OCI-LY3 (cell line): ENCODE data around the gene SLC25A44.

Experiments used
- H2AFZ ChIP-seq: fragments of 200-600, 300-600 bp; shearing (Covaris generic); 2 replicates; pipeline ENCODE4 v1.6.0; 2014; ENCODE audit warnings: antibody characterized with exemption, low read depth, low read length
- H3K27ac ChIP-seq: fragments of 200-600, 300-600 bp; sonication (generic); 2 replicates; pipeline ENCODE4 v1.5.1; 2014; ENCODE audit warnings: mild to moderate bottlenecking, low read length, moderate library complexity, mixed read lengths
- H3K27me3 ChIP-seq: fragments of 200-600, 300-600 bp; sonication (generic); 2 replicates; pipeline ENCODE4 v1.6.1; 2014; ENCODE audit warnings: low read depth, low read length, mixed read lengths
- H3K36me3 ChIP-seq: fragments of 200-600, 300-600 bp; sonication (generic); replicated peaks from 2 replicates; pipeline ENCODE3; 2014; ENCODE audit warnings: low read depth, low read length, mixed read lengths
- H3K4me1 ChIP-seq: fragments of 300-600, 200-600 bp; sonication (generic); 2 replicates; pipeline ENCODE4 v1.6.1; 2014; ENCODE audit warnings: low read length, mixed read lengths
- H3K4me2 ChIP-seq: fragments of 200-600, 300-600 bp; sonication (generic); 2 replicates; pipeline ENCODE4 v1.6.1; 2014; ENCODE audit warnings: low read length, mixed read lengths
- H3K4me3 ChIP-seq: fragments of 300-600, 200-600 bp; sonication (generic); 2 replicates; pipeline ENCODE4 v1.5.1; 2014; ENCODE audit warnings: antibody characterized with exemption, mild to moderate bottlenecking, low read length, moderate library complexity
- H3K79me2 ChIP-seq: fragments of 300-600, 200-600 bp; shearing (Covaris generic); 2 replicates; pipeline ENCODE4 v1.6.1; 2014; ENCODE audit warnings: mild to moderate bottlenecking, low read length, mixed read lengths
- H3K9ac ChIP-seq: fragments of 300-600, 200-600 bp; shearing (Covaris generic); 2 replicates; pipeline ENCODE4 v1.6.0; 2014; ENCODE audit warnings: mild to moderate bottlenecking, low read length, moderate library complexity
- H3K9me3 ChIP-seq: fragments of 200-600, 300-600 bp; shearing (Covaris generic); 2 replicates; pipeline ENCODE4 v1.6.1; 2014; ENCODE audit warnings: low read length, mixed read lengths; ENCODE audit not compliant: insufficient read depth
- H4K20me1 ChIP-seq: fragments of 200-600, 300-600 bp; sonication (generic); 2 replicates; pipeline ENCODE4 v1.6.1; 2016; ENCODE audit warnings: low read length, mixed read lengths; ENCODE audit not compliant: insufficient read depth
- CTCF ChIP-seq: fragments of 200-600, 300-600 bp; sonication (generic); IDR thresholded peaks from 2 replicates; pipeline ENCODE4 v1.5.1; 2014; ENCODE audit warnings: antibody characterized with exemption, low read length, low read depth
- EZH2phosphoT487 ChIP-seq: fragments of 200-600 bp; shearing (Covaris generic); IDR thresholded peaks from 2 replicates; pipeline ENCODE4 v1.6.1; 2018; ENCODE audit warnings: antibody characterized with exemption, mixed run types, low read depth

Gene SLC25A44

DNA sequence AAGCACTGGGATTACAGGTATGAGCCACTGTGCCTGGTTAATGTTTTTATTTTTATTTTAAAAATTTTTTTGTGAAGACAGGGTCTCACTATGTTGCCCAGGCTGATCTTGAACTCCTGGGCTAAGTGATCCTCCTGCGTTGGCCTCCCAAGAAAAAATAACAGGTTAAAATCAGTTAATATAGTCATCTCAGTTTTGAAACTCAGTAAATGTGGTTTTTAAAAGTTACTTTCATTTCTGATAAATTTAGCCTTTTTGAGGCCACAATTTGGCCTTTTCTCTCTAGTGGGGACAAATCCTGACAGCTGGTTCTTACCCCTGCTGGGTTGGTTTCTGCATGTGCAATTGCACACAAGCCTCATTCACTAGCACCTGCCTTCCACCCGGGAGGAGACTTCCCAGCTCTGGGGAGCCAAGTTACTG is 32.2 kb downstream of the SLC25A44 start:
- Histone ChIP-seq H3K9ac (no peak overlapping the region), H3K36me3 (peaks cover 27% of the 10 kb centered on the region), H3K79me2 (no peaks in the 10 kb centered on the region), H3K9me3 (no peaks in the 10 kb centered on the region), H3K4me1 (peaks cover 25% of the 10 kb centered on the region), H3K4me2 (peak overlapping the region; percentile 36), H2AFZ (no peak overlapping the region), H3K4me3 (no peak overlapping the region), H3K27me3 (no peaks in the 10 kb centered on the region), H4K20me1 (0 out of 2 replicates have a peak, but pooled peaks cover 6% of the 10 kb centered on the region), H3K27ac (peak overlapping the region; percentile 80)
- TF ChIP-seq EZH2phosphoT487 (no peak), CTCF (no peak)

GRCh38 chr1:156226782-156227181 is 32.9 kb downstream of the SLC25A44 start:
- H2AFZ ChIP-seq = no peak overlapping the region
- peak overlapping the region; percentile 36 for H3K4me2 ChIP-seq
- H3K4me1 ChIP-seq = peaks cover 25% of the 10 kb centered on the region
- peak overlapping the region; percentile 9; the same call in 1 of the 2 replicates for H3K9ac ChIP-seq
- no peak for TF ChIP-seq EZH2phosphoT487
- TF ChIP-seq CTCF = no peak
- peaks cover 21% of the 10 kb centered on the region for H3K36me3 ChIP-seq
- no peaks in the 10 kb centered on the region for H3K27me3 ChIP-seq
- peak overlapping the region; percentile 80 for H3K27ac ChIP-seq
- H3K79me2 ChIP-seq = no peaks in the 10 kb centered on the region
- no peaks in the 10 kb centered on the region for H3K9me3 ChIP-seq
- peaks cover 8% of the 10 kb centered on the region; the same call in 1 of the 2 replicates for H4K20me1 ChIP-seq
- H3K4me3 ChIP-seq = peak overlapping the region; percentile 8; the same call in 1 of the 2 replicates

GRCh38 chr1:156228501-156228900 is 34.6 kb downstream of the SLC25A44 start:
- no peak overlapping the region for H2AFZ ChIP-seq
- no peak overlapping the region for H3K4me2 ChIP-seq
- H3K4me1 ChIP-seq = peaks cover 20% of the 10 kb centered on the region
- TF ChIP-seq EZH2phosphoT487 (no peak), CTCF (no peak)
- no peaks in the 10 kb centered on the region for H3K9me3 ChIP-seq
- H3K27ac ChIP-seq = no peak overlapping the region
- H3K4me3 ChIP-seq = no peak overlapping the region
- peaks cover 12% of the 10 kb centered on the region for H3K36me3 ChIP-seq
- no peak overlapping the region for H3K9ac ChIP-seq
- H4K20me1 ChIP-seq = peaks cover 9% of the 10 kb centered on the region; the same call in 1 of the 2 replicates
- no peaks in the 10 kb centered on the region for H3K27me3 ChIP-seq
- no peaks in the 10 kb centered on the region for H3K79me2 ChIP-seq

DNA sequence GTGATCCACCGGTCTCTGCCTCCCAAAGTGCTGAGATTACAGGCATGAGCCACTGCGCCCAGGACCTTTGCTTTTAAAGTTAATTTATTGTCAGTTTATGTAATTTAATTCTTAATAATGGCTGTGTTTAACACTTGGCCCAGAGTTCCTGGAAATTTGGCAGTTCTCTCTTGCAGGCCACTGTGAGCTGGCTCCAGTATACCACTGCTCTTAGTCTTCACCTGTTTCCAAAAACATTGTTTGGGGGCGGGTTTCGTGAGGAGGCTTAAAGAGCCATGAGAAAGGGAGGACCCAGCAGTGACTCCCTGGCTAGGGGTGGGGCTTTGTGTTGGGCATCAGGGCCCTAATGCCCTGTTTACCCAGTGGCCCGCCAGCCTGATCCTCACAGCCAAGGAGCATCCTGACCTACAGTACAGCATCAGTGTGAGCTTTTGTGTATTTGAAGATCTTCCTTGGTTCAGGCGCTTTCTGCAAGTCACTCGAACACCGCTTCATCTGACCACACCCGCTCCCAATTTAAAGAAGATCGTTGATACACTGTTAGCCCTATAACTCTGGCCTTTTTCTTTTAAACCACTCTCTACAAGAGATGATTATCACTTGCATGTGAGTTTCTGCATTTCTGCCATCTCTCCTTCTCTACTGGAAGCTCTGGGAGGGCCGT is 36.0 kb downstream of the SLC25A44 start:
- Histone ChIP-seq H3K9me3 (no peaks in the 10 kb centered on the region), H3K9ac (no peak overlapping the region), H3K4me2 (no peak overlapping the region), H3K27ac (no peak overlapping the region), H3K36me3 (peaks cover 9% of the 10 kb centered on the region), H3K4me3 (no peak overlapping the region), H3K27me3 (no peaks in the 10 kb centered on the region), H4K20me1 (peaks cover 9% of the 10 kb centered on the region; the same call in 1 of the 2 replicates), H2AFZ (no peak overlapping the region), H3K79me2 (no peaks in the 10 kb centered on the region), H3K4me1 (peaks cover 20% of the 10 kb centered on the region)
- TF ChIP-seq EZH2phosphoT487 (no peak), CTCF (no peak)
